IMR-90 (cell line): ENCODE data around the gene PHKG2. TPM values are rescaled to one million over a fixed set of nuclear protein-coding genes. Genes with fewer than 3 reads are reported as not detected.

Source experiments
- ATAC-seq: fragments of 200-7000 bp; cut with Tn5 transposase; 2 replicates; pipeline ENCODE4 v1.9.1; 2020; ENCODE audit warnings: low read depth, mild to moderate bottlenecking, moderate library complexity
- BruUV-seq: library from RNA; stranded (reverse); fragments of 400-500 nt; replicated peaks from 2 replicates; lab custom pipeline; 2021; lab: Mats Ljungman, UMichigan
- CTCF ChIA-PET: fragments of 300-600 bp; formaldehyde crosslinking; extraction: SDS; loops from one replicate; lab custom pipeline; 2021; ENCODE audit warnings: antibody characterized with exemption; lab: Yijun Ruan, JAX
- POLR2A ChIA-PET: fragments of 300-600 bp; sonication (Branson Sonifier 250); formaldehyde crosslinking; loops from one replicate; lab custom pipeline; 2022; ENCODE audit warnings: antibody characterized with exemption; ENCODE audit not compliant: unreplicated experiment; lab: Charles Lee
- DNase-seq: peaks from one replicate; pipeline ENCODE4 v3.0.0; 2013
- H2AFZ ChIP-seq: replicated peaks from 2 replicates; pipeline ENCODE3; 2013; ENCODE audit warnings: low read length, mild to moderate bottlenecking; ENCODE audit not compliant: poor library complexity
- H2AK5ac ChIP-seq: 2 replicates; pipeline ENCODE4 v1.6.1; 2013; ENCODE audit warnings: low read depth, low read length, inconsistent platforms
- H2AK9ac ChIP-seq: replicated peaks from 2 replicates; pipeline ENCODE3; 2013; ENCODE audit warnings: mild to moderate bottlenecking, low read depth, low read length, moderate library complexity; ENCODE audit not compliant: poor library complexity
- H2BK120ac ChIP-seq: 2 replicates; pipeline ENCODE4 v1.6.1; 2013; ENCODE audit warnings: low read depth, low read length, inconsistent platforms
- H2BK15ac ChIP-seq: 3 replicates; pipeline ENCODE4 v1.6.1; 2013; ENCODE audit warnings: low read depth, low read length, inconsistent platforms
- H2BK20ac ChIP-seq: 2 replicates; pipeline ENCODE4 v1.6.1; 2013; ENCODE audit warnings: low read depth, mild to moderate bottlenecking, inconsistent platforms, low read length, moderate library complexity
- H2BK5ac ChIP-seq: 2 replicates; pipeline ENCODE4 v1.6.1; 2013; ENCODE audit warnings: mild to moderate bottlenecking, low read depth, low read length, inconsistent platforms; ENCODE audit not compliant: poor library complexity, severe bottlenecking
- H3K14ac ChIP-seq: replicated peaks from 2 replicates; pipeline ENCODE4 v1.6.1; 2013; ENCODE audit warnings: low read depth, low read length, inconsistent platforms
- H3K18ac ChIP-seq: 2 replicates; pipeline ENCODE4 v1.6.1; 2013; ENCODE audit warnings: low read depth, low read length, control low read depth
- H3K23ac ChIP-seq: 2 replicates; pipeline ENCODE4 v1.6.1; 2013; ENCODE audit warnings: low read depth, low read length, inconsistent platforms
- H3K27ac ChIP-seq: 2 replicates; pipeline ENCODE4 v1.5.1; 2013; ENCODE audit warnings: mild to moderate bottlenecking, control low read depth, low read length; ENCODE audit not compliant: insufficient read depth
- H3K27me3 ChIP-seq: 2 replicates; pipeline ENCODE4 v1.6.1; 2013; ENCODE audit warnings: low read length; ENCODE audit not compliant: control insufficient read depth, insufficient read depth
- H3K36me3 ChIP-seq: 2 replicates; pipeline ENCODE4 v1.6.1; 2013; ENCODE audit warnings: low read length, mixed read lengths; ENCODE audit not compliant: control insufficient read depth, insufficient read depth
- H3K4ac ChIP-seq: 2 replicates; pipeline ENCODE4 v1.6.1; 2013; ENCODE audit warnings: low read depth, low read length, inconsistent platforms
- H3K4me1 ChIP-seq: 2 replicates; pipeline ENCODE4 v1.6.1; 2013; ENCODE audit warnings: low read length, mixed read lengths; ENCODE audit not compliant: control insufficient read depth, insufficient read depth
- H3K4me2 ChIP-seq: 2 replicates; pipeline ENCODE4 v1.6.1; 2013; ENCODE audit warnings: low read depth, mild to moderate bottlenecking, control low read depth, low read length, moderate library complexity
- H3K4me3 ChIP-seq: 2 replicates; pipeline ENCODE4 v1.5.1; 2013; ENCODE audit warnings: low read depth, mild to moderate bottlenecking, control low read depth, low read length, moderate library complexity; ENCODE audit not compliant: insufficient read depth
- H3K56ac ChIP-seq: 2 replicates; pipeline ENCODE4 v1.6.1; 2013; ENCODE audit warnings: low read length, inconsistent platforms; ENCODE audit not compliant: insufficient read depth; ENCODE audit errors: extremely low read depth
- H3K79me1 ChIP-seq, 2 experiments: 2 replicates each; pipeline ENCODE4 v1.6.1; 2013; ENCODE audit warnings: low read length in 2 of 2, inconsistent platforms in 1 of 2, low read depth in 1 of 2
- H3K9ac ChIP-seq: 2 replicates; pipeline ENCODE4 v1.6.1; 2013; ENCODE audit warnings: low read depth, low read length, control low read depth
- H3K9me1 ChIP-seq: 2 replicates; pipeline ENCODE4 v1.6.1; 2013; ENCODE audit warnings: low read length, inconsistent platforms; ENCODE audit not compliant: insufficient read depth
- H3K9me3 ChIP-seq: 2 replicates; pipeline ENCODE4 v1.6.1; 2013; ENCODE audit warnings: low read length; ENCODE audit not compliant: control insufficient read depth, insufficient read depth
- H4K20me1 ChIP-seq: 2 replicates; pipeline ENCODE4 v1.6.1; 2013; ENCODE audit warnings: low read length, inconsistent platforms; ENCODE audit not compliant: insufficient read depth
- H4K5ac ChIP-seq: 2 replicates; pipeline ENCODE4 v1.6.1; 2013; ENCODE audit warnings: mild to moderate bottlenecking, low read depth, low read length, control low read depth
- H4K8ac ChIP-seq, 2 experiments: 2 replicates each; pipeline ENCODE4 v1.6.1; 2013; ENCODE audit warnings: low read depth in 2 of 2, low read length in 2 of 2, control low read depth in 1 of 2, inconsistent platforms in 1 of 2
- H4K91ac ChIP-seq: 2 replicates; pipeline ENCODE4 v1.6.1; 2013; ENCODE audit warnings: low read depth, low read length, inconsistent platforms; ENCODE audit not compliant: insufficient read depth
- BHLHE40 ChIP-seq: fragments of 150-350 bp; IDR thresholded peaks from 2 replicates; pipeline ENCODE4 v1.6.1; 2016; ENCODE audit warnings: mild to moderate bottlenecking, low read depth, low read length
- MAZ ChIP-seq: IDR thresholded peaks from 2 replicates; pipeline ENCODE4 v1.6.1; 2012; ENCODE audit warnings: low read depth, mild to moderate bottlenecking, low read length, improper control_type of control experiment, moderate library complexity, borderline replicate concordance
- MXI1 ChIP-seq: IDR thresholded peaks from 2 replicates; pipeline ENCODE4 v1.6.1; 2012; ENCODE audit warnings: low read depth, mild to moderate bottlenecking, low read length, moderate library complexity, borderline replicate concordance
- POLR2A ChIP-seq: IDR thresholded peaks from 2 replicates; pipeline ENCODE4 v1.6.1; 2012; ENCODE audit warnings: mild to moderate bottlenecking, low read depth, low read length
- RCOR1 ChIP-seq: IDR thresholded peaks from 2 replicates; pipeline ENCODE4 v1.6.1; 2012; ENCODE audit warnings: mild to moderate bottlenecking, low read length, improper control_type of control experiment; ENCODE audit not compliant: insufficient replicate concordance
- WGBS, 2 experiments: methylation state at CpG; one replicate each; pipeline versions ENCODE4 v1.1.5 to v1.1.7; 2013; ENCODE audit warnings: missing lambda C conversion rate in 2 of 2; ENCODE audit not compliant: insufficient read length in 1 of 2; ENCODE audit errors: extremely low coverage in 2 of 2; 5-methylcytosine and 5-hydroxymethylcytosine counted together
- dilution Hi-C: fragments of 300-500 bp; cut with HindIII; formaldehyde crosslinking; loops from one replicate; pipeline ENCODE4 v1.14.3; 2018; ENCODE audit warnings: low sequenced_read_pairs; ENCODE audit not compliant: unreplicated experiment
- in situ Hi-C: fragments of 300-500 bp; cut with MboI; formaldehyde crosslinking; loops from 3 replicates; pipeline ENCODE4 v1.14.3; 2019; ENCODE audit warnings: low sequenced_read_pairs, inconsistent platforms, mixed read lengths
- intact Hi-C: fragments of 100-400 bp; cut with micrococcal nuclease; formaldehyde crosslinking; loops from 2 replicates; pipeline ENCODE4 v1.10.0; 2022
- polyA plus RNA-seq, 3 experiments: library from polyadenylated mRNA; depleted of rRNA; stranded (reverse); fragments of >200 nt; gene quantifications; 2 replicates each; pipeline ENCODE4 v1.2.3, GENCODE V29; 2012; ENCODE audit warnings: low replicate concordance in 1 of 3
- total RNA-seq: library from RNA; depleted of rRNA; stranded (reverse); fragments of >200 nt; gene quantifications from 2 replicates; pipeline ENCODE4 v1.2.3, GENCODE V29; 2012

The PHKG2 gene
- total and polyA plus RNA-seq, 2 of the 4 experiments (the other 2 are of a cell fraction), result 26.0 to 38.9 TPM

- Histone ChIP-seq H3K27ac (peak overlapping the region; percentile 31; the same call in 1 of the 2 replicates), H3K79me1 (peaks cover 20 to 57% of the 10 kb centered on the region in 2 experiments), H2BK15ac (no peak overlapping the region), H2BK20ac (no peak overlapping the region), H3K4me1 (peaks cover 12% of the 10 kb centered on the region), H3K4ac (no peak overlapping the region), H3K9me3 (no peaks in the 10 kb centered on the region), H2AK9ac (peak overlapping the region; percentile 87), H2AK5ac (no peak overlapping the region), H4K5ac (no peak overlapping the region), H3K14ac (no peak overlapping the region), H3K23ac (no peak overlapping the region; the same call in 1 of the 2 replicates), H3K4me3 (peak overlapping the region; percentile 77), H4K91ac (no peak overlapping the region), H3K4me2 (peak overlapping the region; percentile 92), H3K18ac (no peak overlapping the region), H2BK120ac (no peak overlapping the region), H2BK5ac (no peak overlapping the region), H3K9ac (peak overlapping the region; percentile 12), H3K9me1 (0 out of 2 replicates have a peak, but pooled peaks cover 4% of the 10 kb centered on the region), H3K27me3 (no peaks in the 10 kb centered on the region), H4K8ac (no peak overlapping the region), H3K56ac (no peak overlapping the region), H3K36me3 (peaks cover 37% of the 10 kb centered on the region), H2AFZ (peak overlapping the region; percentile 100), H4K20me1 (peaks cover 17% of the 10 kb centered on the region)
- in situ Hi-C loops (no loop called here), dilution Hi-C loops (no loop called here), intact Hi-C loops (loop anchor here (5.0 kb wide), 1 partner anchor 161 kb away; the partner anchor contains the start of gene FBXL19)
- TF ChIP-seq MAZ, result 0 out of 2 replicates have a peak, but pooled peaks have one; percentile 1
- TF ChIP-seq MXI1, result peak; percentile 37; the same call in 1 of the 2 replicates
- TF ChIP-seq BHLHE40, result no peak
- TF ChIP-seq RCOR1, result peak; percentile 5
- TF ChIP-seq POLR2A, result peak; percentile 30; the same call in 1 of the 2 replicates
- ChIA-PET POLR2A (no interaction called here), CTCF (no interaction called here)
- 0% methylated on average over 24 of the region's 64 CpGs; no CpG with 5 or more reads in 1 of the 2 experiments for WGBS, 2 experiments
- BruUV-seq, result no TSS peak
- peak; percentile 64 for ATAC-seq
- peak; percentile 20 for DNase-seq
Observed at GRCh38 chr16:30761427-30761927, 13.3 kb downstream of the PHKG2 start.
